Stimulated activated naive CD8-positive, alpha-beta T cell treated with anti-CD3 and anti-CD28 coated beads, Interleukin-15, amount 100 ng/mL, for 72 hours (primary cell): ENCODE data around the gene PRAMEF1.
A peak's percentile ranks its signal among the peaks of the same experiment; 100 is the strongest.
"Not testable (repeated sequence)": the region's sequence is repeated elsewhere in the genome, so short reads cannot be mapped to it uniquely, and the experiment has no call there.

Experiments
- ATAC-seq: fragments of 150-1000 bp; cut with Tn5 transposase; 2 replicates; pipeline ENCODE4 v1.10.0; 2021; ENCODE audit warnings: mild to moderate bottlenecking, moderate library complexity
- DNase-seq, 2 donors: peaks; one replicate each; pipeline ENCODE4 v3.0.0; 2021 to 2022
- H3K27ac Mint-ChIP-seq, 2 donors: one replicate each; pipeline ENCODE4 v1.8.0; 2022; ENCODE audit warnings: mild to moderate bottlenecking in 2 of 2, mixed read lengths in 2 of 2, moderate library complexity in 2 of 2
- H3K27me3 Mint-ChIP-seq: one replicate; pipeline ENCODE4 v1.8.0; 2022; ENCODE audit warnings: mixed read lengths
- H3K4me1 Mint-ChIP-seq: one replicate; pipeline ENCODE4 v1.8.0; 2022; ENCODE audit warnings: mild to moderate bottlenecking, mixed read lengths
- H3K4me3 Mint-ChIP-seq, 2 donors: one replicate each; pipeline ENCODE4 v1.8.0; 2022; ENCODE audit warnings: mild to moderate bottlenecking in 2 of 2, mixed read lengths in 2 of 2, moderate library complexity in 1 of 2
- H3K9me3 Mint-ChIP-seq, 2 donors: one replicate each; pipeline ENCODE4 v1.8.0; 2022; ENCODE audit warnings: mixed read lengths in 2 of 2

PRAMEF1 gene

GRCh38 chr1:12791097-12791496 is at the start of gene PRAMEF1:
Gene PRAMEF1 (plus strand): TSS chr1:12791397. CDS start chr1:12793228, 1,831 bp downstream.
- H3K4me1 Mint-ChIP-seq, DNase-seq, H3K4me3 Mint-ChIP-seq, H3K9me3 Mint-ChIP-seq, H3K27ac Mint-ChIP-seq, ATAC-seq, H3K27me3 Mint-ChIP-seq: not testable (repeated sequence)

- Mint-ChIP-seq H3K4me3 (no peak overlapping the region), H3K27ac (peak overlapping the region in 1 of 2 donors; percentile 44), H3K27me3 (peaks cover 72% of the 10 kb centered on the region)
Observed at GRCh38 chr1:12741946-12742345, 49.3 kb upstream of the PRAMEF1 start.

DNA sequence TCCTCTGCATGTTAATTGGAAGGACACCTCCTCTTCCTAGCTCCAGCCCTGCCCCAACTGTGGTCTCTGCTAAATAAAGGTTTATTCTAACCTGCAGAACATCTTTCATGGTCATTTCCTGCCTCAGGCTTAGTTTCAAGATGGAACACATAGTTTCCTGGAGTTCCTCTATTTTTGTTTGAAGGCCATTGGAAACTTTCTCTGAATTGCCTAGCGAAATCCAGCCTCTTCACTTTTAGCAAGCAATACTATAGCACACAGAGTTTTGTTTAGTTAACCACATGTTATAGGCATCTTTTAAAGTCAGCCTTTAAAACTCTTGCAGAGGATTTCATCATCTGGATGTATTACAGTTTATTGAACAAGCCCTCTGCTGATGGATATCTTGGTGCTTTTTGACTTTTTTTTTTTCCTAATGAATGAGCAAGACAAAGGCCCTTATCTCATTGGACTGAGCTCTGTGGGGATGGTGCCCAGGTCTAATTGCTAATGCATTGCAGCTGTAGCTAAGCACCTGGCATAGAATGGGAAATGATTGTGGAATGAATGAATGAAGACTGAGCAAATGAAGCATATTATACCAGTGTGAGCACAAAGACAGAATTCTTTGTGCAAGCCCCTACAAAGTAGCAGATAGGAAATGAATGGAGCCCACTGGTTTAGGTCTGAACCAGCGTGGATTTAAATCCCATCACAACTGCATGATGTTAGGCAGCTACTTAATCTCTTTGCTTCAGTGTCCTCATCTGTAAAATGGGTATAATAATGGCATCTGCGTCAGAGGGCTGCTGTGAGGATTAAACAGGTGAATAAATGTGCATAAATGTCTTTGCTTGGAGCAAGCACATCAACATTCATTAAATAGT is 45.8 kb upstream of the PRAMEF1 start:
- Mint-ChIP-seq H3K4me1 (peaks cover 15% of the 10 kb centered on the region), H3K9me3 (peaks cover 23 to 34% of the 10 kb centered on the region in 2 donors), H3K4me3 (peak overlapping the region in 1 of 2 donors; percentile 36), H3K27me3 (peaks cover 71% of the 10 kb centered on the region), H3K27ac (peak overlapping the region; percentile 80 to 85)
- ATAC-seq = peak; percentile 71
- DNase-seq = peak in 1 of 2 donors; percentile 3

More at GRCh38 chr1:12741946-12742345, 49.3 kb upstream of the PRAMEF1 start:
- Mint-ChIP-seq H3K4me1 (peaks cover 15% of the 10 kb centered on the region), H3K9me3 (peaks cover 0 to 14% of the 10 kb centered on the region in 2 donors)
- DNase-seq (no peak), ATAC-seq (no peak)

DNA sequence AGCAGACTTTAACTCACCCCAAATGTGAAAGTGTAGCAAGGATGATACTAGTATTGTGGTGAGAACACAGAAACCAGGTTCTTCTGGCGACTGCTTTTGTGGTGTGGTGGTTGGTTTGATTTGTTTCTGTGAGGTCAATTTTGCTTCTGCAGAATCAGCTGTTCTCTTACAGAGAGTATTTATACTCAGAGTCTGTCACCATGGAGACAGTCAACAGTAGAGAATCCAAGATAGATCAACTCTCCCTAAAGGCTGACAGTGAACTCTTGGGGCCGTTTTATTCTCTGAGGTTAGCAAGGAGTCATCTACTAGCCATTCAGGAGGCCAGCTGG is 45.2 kb upstream of the PRAMEF1 start, which contains the start of gene CFAP107:
CFAP107 (plus strand) TSS at position 209 of the 332 bp plus-strand sequence. CDS start 231 bp downstream, outside the sequence.
- DNase-seq (peak; percentile 14 to 45), ATAC-seq (peak; percentile 91)
- Mint-ChIP-seq H3K4me3 (peak within 1 kb of the TSS in 1 of 2 donors; percentile 36), H3K4me1 (peaks cover 15% of the 10 kb centered on the region), H3K9me3 (peaks cover 26 to 39% of the 10 kb centered on the region in 2 donors), H3K27ac (peak within 1 kb of the TSS; percentile 80 to 85), H3K27me3 (peaks cover 77% of the 10 kb centered on the region)

- Mint-ChIP-seq H3K27me3 (peaks cover 78% of the 10 kb centered on the region), H3K4me3 (no peak overlapping the region), H3K4me1 (peaks cover 15% of the 10 kb centered on the region), H3K27ac (no peak overlapping the region), H3K9me3 (peaks cover 26 to 39% of the 10 kb centered on the region in 2 donors)
- DNase-seq (no peak), ATAC-seq (no peak)
Observed at GRCh38 chr1:12748778-12749355, 42.3 kb upstream of the PRAMEF1 start.

DNA sequence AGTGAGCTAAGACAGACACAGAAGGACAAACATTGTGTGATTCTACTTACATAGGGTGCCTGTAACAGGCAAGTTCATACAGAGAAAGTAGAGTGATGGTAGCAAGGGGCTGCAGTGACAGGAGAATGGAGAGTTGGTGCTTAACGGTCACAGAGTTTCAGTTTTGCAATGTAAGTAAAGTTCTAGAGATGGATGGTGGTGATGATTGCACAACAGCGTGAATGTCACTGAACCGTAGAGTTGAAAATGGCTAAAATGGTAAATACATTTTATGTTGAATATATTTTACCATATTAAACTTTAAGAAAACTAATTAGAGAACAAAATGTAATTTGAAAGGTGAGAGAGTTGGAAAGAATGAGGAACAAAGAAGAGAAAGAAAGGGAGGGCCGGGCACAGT is 36.5 kb upstream of the PRAMEF1 start:
- peaks cover 68% of the 10 kb centered on the region for H3K27me3 Mint-ChIP-seq
- H3K9me3 Mint-ChIP-seq = peaks cover 6 to 11% of the 10 kb centered on the region in 2 donors
- no peaks in the 10 kb centered on the region for H3K4me1 Mint-ChIP-seq
- no peak overlapping the region for H3K27ac Mint-ChIP-seq
- no peak for ATAC-seq
- no peak for DNase-seq
- H3K4me3 Mint-ChIP-seq = no peak overlapping the region

DNA sequence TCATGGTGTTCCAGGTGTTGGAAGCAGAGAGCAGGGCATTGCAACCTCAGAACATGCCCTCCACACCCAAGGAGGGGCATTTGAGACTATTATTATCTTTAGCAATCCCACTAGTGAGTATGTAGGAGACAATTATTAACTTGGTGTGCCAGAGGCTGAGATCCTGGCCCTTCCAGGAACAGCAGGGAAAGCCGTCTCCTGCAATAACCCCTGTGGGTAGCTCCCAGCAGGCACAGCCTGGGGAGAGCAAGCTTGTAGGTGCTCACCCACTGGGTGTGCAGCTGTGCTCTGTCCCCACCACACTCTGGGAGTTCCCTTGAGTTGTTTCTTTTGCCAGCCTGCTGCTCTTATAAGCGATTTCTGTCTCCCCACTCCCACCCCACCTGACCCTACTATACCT is 34.9 kb upstream of the PRAMEF1 start:
- no peak overlapping the region for H3K4me3 Mint-ChIP-seq
- no peaks in the 10 kb centered on the region for H3K4me1 Mint-ChIP-seq
- H3K27ac Mint-ChIP-seq = no peak overlapping the region
- H3K27me3 Mint-ChIP-seq = peaks cover 57% of the 10 kb centered on the region
- ATAC-seq (no peak), DNase-seq (no peak)
- no peaks in the 10 kb centered on the region for H3K9me3 Mint-ChIP-seq

GRCh38 chr1:12756768-12757413 is 34.3 kb upstream of the PRAMEF1 start:
- Mint-ChIP-seq H3K4me3 (no peak overlapping the region), H3K4me1 (no peaks in the 10 kb centered on the region), H3K27me3 (peaks cover 55% of the 10 kb centered on the region), H3K9me3 (no peaks in the 10 kb centered on the region), H3K27ac (no peak overlapping the region)
- ATAC-seq (no peak), DNase-seq (no peak)

DNA sequence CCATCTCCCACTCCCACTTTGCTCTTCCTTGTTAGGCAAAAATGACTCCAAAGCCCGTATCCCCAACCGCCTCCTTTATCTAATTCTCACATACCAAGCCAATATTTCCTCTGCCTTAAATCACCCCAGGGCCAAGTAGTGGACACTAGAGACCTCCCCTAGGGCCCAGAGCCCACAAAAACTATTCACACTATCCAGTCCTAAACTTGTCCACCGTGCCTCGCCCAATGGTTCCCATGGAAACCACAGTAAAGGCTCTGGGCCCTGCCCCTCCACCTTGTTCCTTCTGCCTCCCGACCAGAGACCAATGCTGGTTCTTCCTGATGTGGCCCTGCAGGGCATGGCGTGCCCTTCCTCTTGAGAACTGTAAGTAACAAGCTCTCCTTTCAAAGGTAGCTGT is 33.4 kb upstream of the PRAMEF1 start:
- no peak overlapping the region for H3K27ac Mint-ChIP-seq
- H3K27me3 Mint-ChIP-seq = peaks cover 55% of the 10 kb centered on the region
- ATAC-seq = no peak
- no peak overlapping the region for H3K4me3 Mint-ChIP-seq
- H3K4me1 Mint-ChIP-seq = no peaks in the 10 kb centered on the region
- no peak for DNase-seq
- H3K9me3 Mint-ChIP-seq = no peaks in the 10 kb centered on the region

DNA sequence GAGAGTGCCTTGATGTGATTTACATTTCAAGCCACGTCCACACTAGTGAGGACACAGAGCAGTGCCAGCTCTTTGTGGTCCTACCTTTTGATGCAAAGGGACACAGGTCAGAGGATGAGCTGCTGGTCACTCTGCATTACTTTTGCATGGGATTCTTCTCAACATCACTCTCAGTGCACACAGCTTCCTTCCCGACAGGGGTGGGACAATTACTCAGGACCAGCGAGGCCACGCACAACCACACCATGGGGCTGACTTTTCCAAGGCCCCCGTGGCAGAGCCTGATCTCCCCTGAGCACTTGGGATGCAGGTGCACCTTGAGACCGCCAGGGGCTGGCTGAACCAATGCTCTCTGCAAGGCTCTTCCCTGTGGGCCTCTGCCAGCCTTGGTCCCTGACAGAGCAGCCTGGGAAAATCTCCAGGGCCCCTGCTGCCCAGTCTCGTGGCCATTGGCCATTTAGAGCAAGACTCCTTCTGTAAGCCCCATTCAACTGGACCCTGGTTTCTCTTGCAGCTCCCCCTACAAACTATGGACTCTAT is 30.9 kb upstream of the PRAMEF1 start:
- no peaks in the 10 kb centered on the region for H3K9me3 Mint-ChIP-seq
- H3K4me3 Mint-ChIP-seq = no peak overlapping the region
- no peak overlapping the region for H3K27ac Mint-ChIP-seq
- peaks cover 35% of the 10 kb centered on the region for H3K27me3 Mint-ChIP-seq
- ATAC-seq = no peak
- H3K4me1 Mint-ChIP-seq = no peaks in the 10 kb centered on the region
- DNase-seq = no peak

- H3K27me3 Mint-ChIP-seq = peaks cover 27% of the 10 kb centered on the region
- no peak for ATAC-seq
- H3K27ac Mint-ChIP-seq = no peak overlapping the region
- H3K4me1 Mint-ChIP-seq = no peaks in the 10 kb centered on the region
- H3K4me3 Mint-ChIP-seq = no peak overlapping the region
- H3K9me3 Mint-ChIP-seq = no peaks in the 10 kb centered on the region
- no peak for DNase-seq
Observed at GRCh38 chr1:12761781-12762180, 29.4 kb upstream of the PRAMEF1 start.

DNA sequence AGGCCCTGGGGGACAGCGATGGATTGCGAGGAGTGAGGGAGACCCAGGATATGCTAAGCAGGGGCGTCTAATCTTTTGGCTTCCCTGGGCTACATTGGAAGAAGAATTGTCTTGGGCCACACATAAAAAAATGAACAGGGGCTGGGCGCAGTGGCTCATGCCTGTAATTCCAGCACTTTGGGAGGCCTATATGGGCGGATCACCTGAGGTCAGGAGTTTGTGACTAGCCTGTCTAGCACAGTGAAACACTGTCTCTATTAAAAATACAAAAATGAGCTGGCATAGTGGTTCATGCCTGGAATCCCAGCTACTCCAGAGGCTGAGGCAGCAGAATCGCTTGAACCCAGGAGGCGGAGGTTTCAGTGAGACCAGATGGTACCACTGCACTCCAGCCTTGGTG is 28.4 kb upstream of the PRAMEF1 start:
- Mint-ChIP-seq H3K4me1 (no peaks in the 10 kb centered on the region), H3K4me3 (no peak overlapping the region), H3K27me3 (peaks cover 32% of the 10 kb centered on the region), H3K27ac (no peak overlapping the region), H3K9me3 (no peaks in the 10 kb centered on the region)
- ATAC-seq = no peak
- no peak for DNase-seq

DNA sequence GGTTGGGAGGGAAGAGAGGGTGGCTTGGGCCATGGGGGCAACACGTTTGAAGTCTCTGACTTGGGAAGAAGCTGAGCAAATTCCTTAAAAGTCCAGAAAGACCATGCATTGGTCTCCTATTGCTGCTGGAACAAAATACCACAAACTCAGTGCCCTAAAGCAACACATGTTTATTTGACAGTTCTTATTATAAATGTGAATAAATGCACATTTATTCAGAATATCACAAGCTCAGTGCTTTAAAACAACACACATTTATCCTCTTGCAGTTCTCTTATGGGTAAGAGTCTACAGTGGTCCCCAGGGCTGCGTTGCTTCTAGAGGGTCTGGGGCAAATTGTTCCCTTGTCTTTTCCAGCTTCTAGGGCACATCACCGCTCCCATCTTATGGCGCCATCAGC is 27.7 kb upstream of the PRAMEF1 start:
- Mint-ChIP-seq H3K9me3 (no peaks in the 10 kb centered on the region), H3K27me3 (peaks cover 27% of the 10 kb centered on the region), H3K4me3 (no peak overlapping the region), H3K4me1 (no peaks in the 10 kb centered on the region), H3K27ac (no peak overlapping the region)
- no peak for ATAC-seq
- no peak for DNase-seq

- Mint-ChIP-seq H3K27ac (no peak overlapping the region), H3K27me3 (peaks cover 28% of the 10 kb centered on the region), H3K4me1 (no peaks in the 10 kb centered on the region), H3K9me3 (no peaks in the 10 kb centered on the region), H3K4me3 (no peak overlapping the region)
- DNase-seq (no peak), ATAC-seq (no peak)
Observed at GRCh38 chr1:12764016-12764415, 27.2 kb upstream of the PRAMEF1 start.

GRCh38 chr1:12769031-12769430 is 22.2 kb upstream of the PRAMEF1 start:
- DNase-seq = no peak
- H3K4me1 Mint-ChIP-seq = no peaks in the 10 kb centered on the region
- no peak overlapping the region for H3K4me3 Mint-ChIP-seq
- no peak for ATAC-seq
- H3K27me3 Mint-ChIP-seq = peaks cover 60% of the 10 kb centered on the region
- peak overlapping the region in 1 of 2 donors; percentile 44 for H3K27ac Mint-ChIP-seq
- no peaks in the 10 kb centered on the region for H3K9me3 Mint-ChIP-seq
